Frontal cortex (tissue), 4 donors: ENCODE data around the gene OPRL1. TPM values are rescaled to one million over a fixed set of nuclear protein-coding genes. Genes with fewer than 3 reads are reported as not detected.

ENCODE experiments used
- DNase-seq, 2 donors: peaks; one replicate each; pipeline ENCODE4 v3.0.0; 2012; ENCODE audit warnings: low spot score in 2 of 2
- FAIRE-seq: peaks from 2 replicates; lab custom pipeline; 2012; peaks lifted over from hg19 to GRCh38; lab: Jason Lieb, UNC
- total RNA-seq: library from RNA; depleted of rRNA; stranded (reverse); fragments of >200 nt; gene quantifications from one replicate; pipeline ENCODE4 v1.2.3, GENCODE V29; 2014
- donor health status: control.
- donor health status: control.
- donor health status: control.

OPRL1 gene
- total RNA-seq, 1 donor from 2014 or later = 13.5 TPM

DNA sequence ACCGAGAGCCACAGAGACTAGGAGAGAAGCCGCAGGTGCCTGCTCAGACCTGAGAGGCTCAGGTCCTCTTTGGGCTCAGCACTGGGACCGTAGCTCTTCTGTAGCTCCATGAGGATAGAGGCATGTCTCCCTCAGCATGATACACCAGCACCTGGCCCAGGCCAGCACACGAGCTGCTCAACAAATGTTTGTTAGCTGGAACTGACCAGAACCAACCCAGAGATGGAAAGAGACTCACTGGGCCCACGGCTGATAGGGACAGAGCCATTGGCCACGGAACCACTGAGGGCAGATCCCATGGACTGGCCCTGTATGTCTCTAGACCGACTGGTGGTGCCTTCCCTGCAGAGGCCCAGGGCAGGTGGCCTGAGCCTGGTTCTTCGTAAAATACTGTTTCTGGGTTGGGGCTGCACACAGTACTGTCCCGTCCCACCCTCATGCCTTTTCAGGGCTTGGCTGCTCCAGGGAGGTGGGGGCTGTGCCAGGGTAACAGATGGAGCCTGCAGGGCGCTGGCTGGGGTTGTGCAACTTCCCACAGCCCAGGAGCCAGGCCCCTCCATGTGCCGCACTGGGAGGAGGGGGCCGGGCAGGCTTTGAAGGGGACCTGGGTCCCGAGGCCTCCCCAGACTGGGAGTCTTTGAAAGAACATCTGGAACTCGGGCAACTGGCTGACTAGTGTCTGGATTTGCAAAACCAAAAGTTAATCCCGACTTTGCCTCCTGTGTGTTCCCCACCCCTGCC, 38.7 kb upstream of the OPRL1 start:
- no peak for FAIRE-seq
- DNase-seq = no peak

DNA sequence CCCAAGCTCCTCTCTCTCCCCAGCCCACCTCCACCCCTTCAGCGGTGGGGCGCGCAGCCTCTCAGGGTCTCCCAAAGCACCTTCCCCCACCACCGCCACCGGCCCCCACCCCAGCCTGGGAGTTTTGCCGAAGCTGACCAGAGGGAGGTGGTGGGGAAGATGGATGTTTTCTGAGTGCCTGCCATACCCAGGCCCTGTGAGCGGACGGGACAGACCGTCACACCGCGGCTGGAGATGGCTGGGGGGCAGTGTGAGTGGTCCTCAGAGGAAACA, 38.2 kb upstream of the OPRL1 start:
- DNase-seq (no peak), FAIRE-seq (no peak)

GRCh38 chr20:64042054-64042781, 37.7 kb upstream of the OPRL1 start:
- no peak for FAIRE-seq
- no peak for DNase-seq

DNA sequence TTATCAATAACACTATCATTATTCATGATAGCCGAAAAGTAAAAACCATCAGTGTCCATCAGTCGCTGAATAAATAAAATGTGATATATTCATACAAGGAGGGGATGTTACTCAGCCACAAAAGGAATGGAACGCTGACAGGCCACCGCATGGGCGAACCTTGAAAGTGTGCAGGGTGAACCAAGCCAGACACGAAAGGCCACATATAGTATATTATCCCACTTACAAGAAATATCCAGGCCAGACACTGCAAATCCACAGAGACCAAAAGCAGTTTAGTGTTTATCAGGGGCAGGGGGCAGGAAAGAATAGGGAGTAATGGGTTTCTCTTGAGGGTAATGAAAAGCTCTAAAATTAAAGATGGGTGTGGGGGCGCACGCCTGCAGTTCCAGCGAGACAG, 36.1 kb upstream of the OPRL1 start:
- DNase-seq = no peak
- no peak for FAIRE-seq

DNA sequence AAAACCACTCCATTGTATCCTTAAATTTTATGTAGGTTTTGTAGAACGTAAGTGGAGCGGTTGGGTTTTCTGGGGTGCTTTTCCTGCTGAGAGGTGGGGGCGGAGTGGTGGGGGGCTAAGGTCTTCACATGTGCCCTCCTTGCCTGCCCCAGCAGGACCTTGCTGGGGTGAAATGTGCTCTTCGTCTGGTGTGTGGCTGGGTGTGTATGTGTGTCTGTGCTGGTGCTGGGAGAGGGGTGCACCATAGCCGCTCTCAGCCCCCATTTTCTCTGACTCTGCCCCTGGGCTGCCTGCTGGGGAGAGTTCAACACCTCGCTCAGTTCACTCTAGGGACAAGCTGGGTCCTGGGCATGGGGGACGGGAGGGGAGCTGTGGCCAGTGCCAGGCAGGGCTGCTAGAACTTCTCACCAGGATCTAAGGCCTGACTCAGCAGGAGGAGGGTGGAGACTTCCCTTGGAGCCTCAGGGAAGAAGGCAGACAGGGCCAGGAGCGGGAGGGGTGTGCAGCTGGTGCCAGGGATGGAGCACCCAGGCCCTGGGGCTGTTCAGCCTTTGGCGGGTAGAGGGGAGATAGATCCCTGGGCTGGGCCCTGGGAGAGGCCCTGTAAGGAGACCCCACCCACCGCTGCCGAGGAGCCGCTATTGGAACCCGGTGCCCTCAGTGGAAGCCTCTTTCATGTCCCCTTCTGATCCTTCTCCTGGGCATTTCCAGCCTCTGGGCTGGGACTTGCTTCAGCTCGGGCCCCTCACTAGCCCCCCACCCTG, 35.2 kb upstream of the OPRL1 start:
- DNase-seq (no peak), FAIRE-seq (no peak)

DNA sequence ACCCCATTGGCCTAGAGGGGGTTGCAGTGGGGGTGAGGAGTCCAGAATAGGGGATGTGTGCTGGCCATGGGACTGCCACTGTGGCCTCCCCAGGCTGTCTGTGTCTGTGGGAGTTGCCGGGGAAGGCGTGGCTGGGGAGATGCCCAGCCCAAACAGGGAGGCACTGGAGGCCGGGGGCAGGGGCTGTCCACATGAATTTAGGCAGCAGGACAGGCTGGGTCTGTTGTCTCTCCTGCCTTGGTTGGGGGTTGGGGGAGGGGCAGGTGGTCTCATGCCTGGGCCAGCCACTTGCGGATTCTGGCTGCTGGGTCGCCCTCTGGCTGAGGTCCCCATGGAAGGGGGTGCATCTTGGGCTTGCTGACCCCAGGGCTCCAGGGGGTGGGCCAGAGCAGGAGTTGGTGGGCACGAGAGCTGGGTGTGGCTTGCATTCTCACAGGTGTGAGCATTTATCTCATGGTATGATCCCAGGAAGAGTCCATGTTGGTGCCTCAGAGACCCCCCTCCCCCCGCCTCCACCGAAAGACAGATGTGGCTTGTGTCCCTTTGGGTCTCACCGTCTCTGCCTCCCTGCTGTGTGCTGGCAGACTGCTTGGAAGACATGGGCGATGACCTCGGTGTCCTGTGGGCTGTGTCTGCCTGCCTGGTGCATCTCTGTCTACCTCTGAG, 34.4 kb upstream of the OPRL1 start:
- DNase-seq (no peak), FAIRE-seq (no peak)

DNA sequence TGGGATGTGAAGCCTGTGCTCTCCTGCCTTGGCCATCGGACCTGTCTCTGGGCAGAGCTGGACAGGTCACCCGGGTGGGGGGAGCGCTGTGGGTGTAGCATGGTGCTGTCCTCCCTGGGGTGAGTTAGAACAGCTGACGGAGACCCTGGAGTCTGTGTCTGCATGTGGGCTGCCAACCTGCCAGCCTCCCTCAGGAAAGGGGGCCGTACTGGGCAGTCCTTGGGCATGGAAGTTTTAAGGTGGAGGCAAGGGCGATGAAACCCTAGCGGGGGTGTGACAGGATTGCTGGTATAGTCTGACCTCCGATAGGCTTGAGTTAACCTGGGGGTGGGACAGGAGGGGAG, 32.9 kb upstream of the OPRL1 start:
- FAIRE-seq = no peak
- no peak for DNase-seq

DNA sequence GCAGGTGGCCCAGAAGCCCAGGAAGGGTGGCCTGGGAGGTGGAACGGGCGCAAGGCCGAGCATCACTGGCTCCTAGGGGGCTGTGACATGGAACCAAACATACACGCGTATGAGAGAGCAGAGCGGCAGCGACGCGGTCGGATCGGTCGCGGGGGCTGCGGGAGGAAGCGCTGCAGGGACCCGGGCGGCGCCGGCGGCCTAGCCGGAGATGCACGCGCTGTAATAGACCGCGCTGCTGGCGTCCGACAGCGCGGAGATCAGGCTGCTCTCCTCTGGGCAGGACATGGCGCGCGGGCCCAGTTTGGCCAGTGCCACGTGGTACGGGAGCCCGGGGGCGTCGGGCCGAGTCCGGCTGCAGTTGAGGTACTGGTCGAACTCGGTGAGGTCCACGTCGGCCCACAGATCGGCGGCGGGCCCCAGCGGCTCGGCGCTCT, 31.9 kb upstream of the OPRL1 start:
- DNase-seq (no peak), FAIRE-seq (no peak)

- DNase-seq = no peak
- FAIRE-seq = no peak
Measured at GRCh38 chr20:64048402-64049044, 31.4 kb upstream of the OPRL1 start.

GRCh38 chr20:64049060-64049877, 30.6 kb upstream of the OPRL1 start, which contains the start of gene SOX18:
SOX18 (minus strand) TSS chr20:64049639; CDS start chr20:64049516, 123 bp downstream.
- FAIRE-seq (no peak), DNase-seq (no peak)

DNA sequence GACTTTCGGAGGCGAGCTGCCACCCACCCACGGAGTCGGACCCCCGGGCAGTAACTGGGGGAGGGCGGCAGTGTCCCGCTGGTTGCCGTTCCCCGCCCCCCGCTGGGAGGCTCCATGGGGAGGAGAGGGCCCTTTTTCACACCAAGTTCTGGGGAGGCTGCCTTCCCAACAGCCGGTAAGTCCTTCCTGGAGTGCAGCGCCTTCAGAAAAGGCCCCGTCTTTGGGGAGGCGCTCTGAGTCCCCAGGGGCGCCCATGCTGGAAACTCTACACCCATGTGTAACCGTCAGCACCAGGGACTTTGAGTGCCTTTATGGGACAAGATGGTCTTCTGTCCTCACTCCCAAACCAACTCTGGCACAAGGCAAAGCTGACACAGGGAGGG, 30.0 kb upstream of the OPRL1 start:
- FAIRE-seq (no peak), DNase-seq (no peak)

- no peak for FAIRE-seq
- DNase-seq = no peak
Measured at GRCh38 chr20:64050261-64051032, 29.4 kb upstream of the OPRL1 start.

- FAIRE-seq = no peak
Measured at GRCh38 chr20:64051033-64051452, 28.8 kb upstream of the OPRL1 start.

DNA sequence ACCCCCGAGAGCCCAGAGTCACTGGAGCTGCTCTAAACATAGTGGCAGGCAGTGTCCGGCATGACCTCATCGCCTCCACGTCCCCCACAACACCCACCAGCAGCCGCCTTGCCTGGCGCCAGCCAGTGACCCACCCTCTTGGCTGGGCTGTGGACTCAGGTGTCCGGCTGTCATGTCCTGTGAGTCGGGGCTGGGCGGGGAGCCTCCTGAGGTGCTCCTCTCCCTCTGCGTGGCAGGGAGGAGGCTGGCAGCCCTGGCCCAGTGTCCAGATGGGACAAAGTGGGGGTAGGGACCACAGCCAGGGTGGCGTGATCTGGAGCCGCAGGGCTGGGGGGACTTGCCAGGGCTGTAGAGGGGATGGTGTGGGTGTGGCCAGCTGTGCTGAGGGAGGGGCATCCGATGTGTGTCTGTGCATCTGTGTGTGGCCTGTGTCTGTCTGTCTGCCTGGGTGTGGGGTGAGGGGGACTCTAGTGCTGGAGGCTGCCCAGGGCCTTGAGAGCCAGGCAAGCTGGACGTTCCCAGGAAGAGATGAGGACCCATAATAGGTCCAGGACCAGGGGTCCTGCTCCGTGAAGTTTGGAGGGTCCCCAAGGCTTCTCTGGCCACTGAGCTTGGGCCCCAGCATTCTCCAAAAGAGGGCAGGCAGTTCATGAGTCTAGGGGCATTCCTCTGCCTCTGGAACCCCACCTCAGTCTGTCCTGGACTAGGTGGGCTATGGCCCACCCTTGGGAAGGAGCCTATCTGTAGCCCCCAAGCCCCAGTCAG, 28.1 kb upstream of the OPRL1 start:
- DNase-seq (no peak), FAIRE-seq (no peak)

More at GRCh38 chr20:64051033-64051452, 28.8 kb upstream of the OPRL1 start:
- DNase-seq = no peak

GRCh38 chr20:64052326-64052722, 27.6 kb upstream of the OPRL1 start:
- FAIRE-seq = no peak
- no peak for DNase-seq

- DNase-seq (no peak), FAIRE-seq (no peak)
Measured at GRCh38 chr20:64052987-64053840, 26.7 kb upstream of the OPRL1 start.
